ENCODE measurements around the gene SOX5.

- no peak for TF ChIP-seq CTCF (conservative IDR thresholded peaks at IDR 0.05 in 1 of 2, IDR thresholded peaks at IDR 0.05 in 1 of 2; ENCODE audit: low read depth in 1 of 2, low read length in 2 of 2)
- no peak for TF ChIP-seq EZH2 (IDR thresholded peaks at IDR 0.05; ENCODE audit: low read length, missing control alignments)
Measured at GRCh38 chr12:23569356-23569755, 380.1 kb downstream of the SOX5 start.
